ENCODE results near the gene ARMC2. TPM values are rescaled to one million over a fixed set of nuclear protein-coding genes. Genes with fewer than 3 reads are reported as not detected.

The ARMC2 gene
- total RNA-seq, 1 donor from 2014 or later = 2.9 TPM

GRCh38 chr6:108872141-108872557 lies 23.9 kb downstream of the ARMC2 start:
- Mint-ChIP-seq H3K36me3 (peaks cover 22% of the 10 kb centered on the region), H3K9me3 (no peaks in the 10 kb centered on the region), H3K4me3 (peak overlapping the region; percentile 11), H3K4me1 (peaks cover 19% of the 10 kb centered on the region), H3K27ac (peak overlapping the region; percentile 79), H3K27me3 (ENCODE audit: insufficient read depth, low read depth) (no peaks in the 10 kb centered on the region)
- H2AFZ ChIP-seq (replicated peaks) = no peak overlapping the region
- H3K9ac ChIP-seq = no peak overlapping the region
- no peak for TF ChIP-seq CTCF (IDR thresholded peaks at IDR 0.05)
- peaks cover 29% of the 10 kb centered on the region for H3K4me1 ChIP-seq
- H3K27ac ChIP-seq = peak overlapping the region; percentile 17
- no peaks in the 10 kb centered on the region for H3K79me2 ChIP-seq (ENCODE audit: low read depth)
- peak overlapping the region; percentile 19 for H3K4me2 ChIP-seq
- no peak overlapping the region for H3K4me3 ChIP-seq
- H3K36me3 ChIP-seq = no peaks in the 10 kb centered on the region
- peaks cover 22% of the 10 kb centered on the region for H3F3A ChIP-seq (ENCODE audit: low read depth)
- no peaks in the 10 kb centered on the region for H3K27me3 ChIP-seq
- H4K20me1 ChIP-seq (ENCODE audit: low read depth) = no peaks in the 10 kb centered on the region
- no peaks in the 10 kb centered on the region for H3K9me3 ChIP-seq (ENCODE audit: low read depth)
- peak; percentile 57 for DNase-seq (ENCODE audit: low spot score)

- H3K27ac Mint-ChIP-seq = peak overlapping the region; percentile 79
- H3K4me3 ChIP-seq = no peak overlapping the region
- H3K36me3 Mint-ChIP-seq = peaks cover 20% of the 10 kb centered on the region
- no peak overlapping the region for H2AFZ ChIP-seq (replicated peaks)
- no peak overlapping the region for H3K9ac ChIP-seq
- H3K4me1 Mint-ChIP-seq = peaks cover 19% of the 10 kb centered on the region
- no peak for DNase-seq (ENCODE audit: low spot score)
- H3K27me3 Mint-ChIP-seq (ENCODE audit: insufficient read depth, low read depth) = no peaks in the 10 kb centered on the region
- H3K9me3 ChIP-seq (ENCODE audit: low read depth) = no peaks in the 10 kb centered on the region
- H3K27me3 ChIP-seq = no peaks in the 10 kb centered on the region
- peak overlapping the region; percentile 19 for H3K4me2 ChIP-seq
- H3K27ac ChIP-seq = no peak overlapping the region
- no peaks in the 10 kb centered on the region for H3K9me3 Mint-ChIP-seq
- H3K36me3 ChIP-seq = no peaks in the 10 kb centered on the region
- H4K20me1 ChIP-seq (ENCODE audit: low read depth) = no peaks in the 10 kb centered on the region
- peaks cover 22% of the 10 kb centered on the region for H3F3A ChIP-seq (ENCODE audit: low read depth)
- TF ChIP-seq EZH2phosphoT487 (IDR thresholded peaks at IDR 0.05) (no peak), CTCF (IDR thresholded peaks at IDR 0.05) (no peak), EZH2 (IDR thresholded peaks at IDR 0.05) (no peak)
- no peak overlapping the region for H3K4me3 Mint-ChIP-seq
- H3K4me1 ChIP-seq = peaks cover 29% of the 10 kb centered on the region
- H3K79me2 ChIP-seq (ENCODE audit: low read depth) = no peaks in the 10 kb centered on the region
Measured at GRCh38 chr6:108872575-108872974, 24.4 kb downstream of the ARMC2 start.

GRCh38 chr6:108873251-108873650 lies 25.0 kb downstream of the ARMC2 start:
- no peak for DNase-seq (ENCODE audit: low spot score)
- Histone ChIP-seq H3K9ac (no peak overlapping the region), H2AFZ (replicated peaks) (no peak overlapping the region), H3K36me3 (no peaks in the 10 kb centered on the region), H3K27ac (no peak overlapping the region), H3K4me1 (peaks cover 29% of the 10 kb centered on the region), H3K4me2 (peak overlapping the region; percentile 38), H3F3A (ENCODE audit: low read depth) (peaks cover 22% of the 10 kb centered on the region), H3K79me2 (ENCODE audit: low read depth) (no peaks in the 10 kb centered on the region), H3K9me3 (ENCODE audit: low read depth) (no peaks in the 10 kb centered on the region), H4K20me1 (ENCODE audit: low read depth) (no peaks in the 10 kb centered on the region), H3K4me3 (no peak overlapping the region), H3K27me3 (no peaks in the 10 kb centered on the region)
- no peak for TF ChIP-seq EZH2 (IDR thresholded peaks at IDR 0.05)
- no peak for TF ChIP-seq EZH2phosphoT487 (IDR thresholded peaks at IDR 0.05)
- TF ChIP-seq CTCF (IDR thresholded peaks at IDR 0.05) = no peak
- H3K36me3 Mint-ChIP-seq = peaks cover 23% of the 10 kb centered on the region
- no peak overlapping the region for H3K4me3 Mint-ChIP-seq
- no peaks in the 10 kb centered on the region for H3K27me3 Mint-ChIP-seq (ENCODE audit: insufficient read depth, low read depth)
- peaks cover 19% of the 10 kb centered on the region for H3K4me1 Mint-ChIP-seq
- H3K27ac Mint-ChIP-seq = no peak overlapping the region
- H3K9me3 Mint-ChIP-seq = no peaks in the 10 kb centered on the region
